ENCODE results near the gene NDUFC2. TPM values are rescaled to one million over a fixed set of nuclear protein-coding genes. Genes with fewer than 3 reads are reported as not detected.

The NDUFC2 gene
- total RNA-seq, 1 donor from 2014 or later, result 233 TPM

GRCh38 chr11:78076733-78077403, 2.8 kb downstream of the NDUFC2 start:
- no peak for TF ChIP-seq CTCF (conservative IDR thresholded peaks at IDR 0.05)
- Mint-ChIP-seq H3K27ac (no peak overlapping the region), H3K36me3 (peaks cover 22% of the 10 kb centered on the region)

GRCh38 chr11:78074756-78075155, 4.9 kb downstream of the NDUFC2 start:
- H3K27me3 Mint-ChIP-seq, result no peaks in the 10 kb centered on the region
- H3K4me1 Mint-ChIP-seq (ENCODE audit: unreplicated experiment), result peaks cover 22% of the 10 kb centered on the region
- H3K9me3 Mint-ChIP-seq, result no peaks in the 10 kb centered on the region
- H3K27ac Mint-ChIP-seq, result peak overlapping the region; percentile 54
- H3K4me3 Mint-ChIP-seq, result peak overlapping the region; percentile 19
- no peak for DNase-seq (ENCODE audit: extremely low spot score, unreplicated experiment)
- peaks cover 28% of the 10 kb centered on the region for H3K36me3 Mint-ChIP-seq
- TF ChIP-seq CTCF (conservative IDR thresholded peaks at IDR 0.05), result no peak

More at GRCh38 chr11:78076733-78077403, 2.8 kb downstream of the NDUFC2 start:
- Mint-ChIP-seq H3K4me1 (ENCODE audit: unreplicated experiment) (peaks cover 22% of the 10 kb centered on the region), H3K9me3 (no peaks in the 10 kb centered on the region), H3K4me3 (peak overlapping the region; percentile 55), H3K27me3 (peaks cover 2% of the 10 kb centered on the region)
- no peak for DNase-seq (ENCODE audit: extremely low spot score, unreplicated experiment)

- Mint-ChIP-seq H3K4me3 (no peak overlapping the region), H3K27ac (no peak overlapping the region), H3K27me3 (no peaks in the 10 kb centered on the region), H3K36me3 (peaks cover 41% of the 10 kb centered on the region), H3K9me3 (no peaks in the 10 kb centered on the region), H3K4me1 (ENCODE audit: unreplicated experiment) (peaks cover 12% of the 10 kb centered on the region)
- no peak for DNase-seq (ENCODE audit: extremely low spot score, unreplicated experiment)
- TF ChIP-seq CTCF (conservative IDR thresholded peaks at IDR 0.05), result no peak
Observed at GRCh38 chr11:78072455-78072854, 7.2 kb downstream of the NDUFC2 start.

- no peak for DNase-seq (ENCODE audit: extremely low spot score, unreplicated experiment)
- no peaks in the 10 kb centered on the region for H3K9me3 Mint-ChIP-seq
- H3K27ac Mint-ChIP-seq, result no peak overlapping the region
- peaks cover 10% of the 10 kb centered on the region for H3K4me1 Mint-ChIP-seq (ENCODE audit: unreplicated experiment)
- H3K36me3 Mint-ChIP-seq, result peaks cover 42% of the 10 kb centered on the region
- H3K27me3 Mint-ChIP-seq, result no peaks in the 10 kb centered on the region
- no peak for TF ChIP-seq CTCF (conservative IDR thresholded peaks at IDR 0.05)
- H3K4me3 Mint-ChIP-seq, result no peak overlapping the region
Observed at GRCh38 chr11:78071717-78072116, 7.9 kb downstream of the NDUFC2 start.

- Mint-ChIP-seq H3K4me1 (ENCODE audit: unreplicated experiment) (peaks cover 6% of the 10 kb centered on the region), H3K36me3 (peaks cover 39% of the 10 kb centered on the region), H3K27me3 (no peaks in the 10 kb centered on the region), H3K27ac (no peak overlapping the region), H3K4me3 (no peak overlapping the region), H3K9me3 (no peaks in the 10 kb centered on the region)
- DNase-seq (ENCODE audit: extremely low spot score, unreplicated experiment), result no peak
- no peak for TF ChIP-seq CTCF (conservative IDR thresholded peaks at IDR 0.05)
Observed at GRCh38 chr11:78070621-78071020, 9.0 kb downstream of the NDUFC2 start.
